ENCODE data around the gene ARHGAP24.
"Not testable (repeated sequence)": the region's sequence is repeated elsewhere in the genome, so short reads cannot be mapped to it uniquely, and the experiment has no call there.

ARHGAP24 gene

DNA sequence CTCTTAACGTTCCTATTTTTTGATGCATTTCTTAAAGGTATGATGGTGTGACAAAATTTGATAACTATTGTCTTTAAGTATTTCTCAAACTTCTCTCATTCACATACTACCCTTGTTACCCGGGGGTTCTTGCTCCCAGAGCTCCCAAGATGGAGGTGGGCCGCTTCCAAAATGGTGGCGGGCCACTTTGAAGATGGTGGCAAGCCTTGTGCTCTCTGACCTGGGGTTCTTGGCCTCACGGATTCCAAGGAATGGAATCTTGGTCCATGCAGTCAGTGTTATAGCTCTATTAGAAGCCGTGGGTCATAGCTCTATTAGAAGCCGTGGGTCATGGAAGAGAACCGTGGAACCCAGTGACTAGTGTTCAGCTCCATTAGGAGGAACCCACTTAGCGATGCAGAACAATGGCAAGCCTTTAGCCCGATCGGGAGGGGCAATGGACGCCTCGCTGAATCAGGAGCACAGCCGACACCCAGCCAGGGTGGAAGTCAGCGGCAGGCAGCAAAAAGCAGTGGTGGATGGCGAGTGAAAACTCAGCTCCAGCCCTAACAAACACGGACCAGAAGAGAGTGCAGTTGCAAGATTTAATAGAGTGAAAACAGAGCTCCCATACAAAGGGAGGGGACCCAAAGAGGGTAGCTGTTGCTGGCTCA is 481.5 kb downstream of the ARHGAP24 start:
- DNase-seq (ENCODE audit: low read depth in 2 of 2): no peak

DNA sequence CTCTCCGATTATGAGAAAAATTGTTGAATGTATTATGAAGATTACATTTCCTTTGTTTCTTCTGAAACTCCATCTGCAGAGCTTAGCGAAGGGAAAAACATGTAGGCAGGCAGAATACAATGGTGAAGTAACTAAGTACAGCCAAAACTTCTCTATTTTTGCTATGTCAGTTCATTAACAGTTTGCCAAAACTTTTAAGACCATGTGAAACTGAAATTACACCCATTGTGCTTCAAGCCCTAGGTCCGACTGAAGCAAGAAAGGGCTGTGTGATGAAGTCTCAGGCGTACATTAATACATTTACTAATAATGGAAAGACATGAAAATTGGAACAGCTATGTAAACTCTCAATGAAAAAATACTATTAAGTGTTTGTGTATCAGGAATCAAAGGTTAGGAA is 486.9 kb downstream of the ARHGAP24 start:
- no peak for DNase-seq (ENCODE audit: low read depth in 2 of 2)

DNA sequence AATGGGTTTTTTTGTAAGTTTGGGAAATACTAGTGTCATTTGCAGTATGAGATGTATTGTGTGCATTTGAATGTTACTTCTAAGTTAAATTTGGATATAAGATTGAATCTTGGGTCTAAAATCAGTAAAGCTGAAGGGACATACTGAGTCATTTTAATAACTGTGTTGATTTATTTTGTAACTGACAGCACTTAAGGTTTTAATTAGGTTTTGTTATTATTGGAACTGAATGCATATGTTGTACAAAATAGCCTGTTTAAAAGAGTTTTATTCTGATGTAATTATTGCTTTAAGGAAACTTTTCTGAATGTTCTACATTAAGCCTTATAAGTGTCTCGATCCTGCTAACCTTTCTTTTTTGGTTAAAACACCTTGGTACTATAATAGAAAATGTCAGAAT is 488.3 kb downstream of the ARHGAP24 start:
- no peak for DNase-seq (ENCODE audit: low read depth in 2 of 2)

DNA sequence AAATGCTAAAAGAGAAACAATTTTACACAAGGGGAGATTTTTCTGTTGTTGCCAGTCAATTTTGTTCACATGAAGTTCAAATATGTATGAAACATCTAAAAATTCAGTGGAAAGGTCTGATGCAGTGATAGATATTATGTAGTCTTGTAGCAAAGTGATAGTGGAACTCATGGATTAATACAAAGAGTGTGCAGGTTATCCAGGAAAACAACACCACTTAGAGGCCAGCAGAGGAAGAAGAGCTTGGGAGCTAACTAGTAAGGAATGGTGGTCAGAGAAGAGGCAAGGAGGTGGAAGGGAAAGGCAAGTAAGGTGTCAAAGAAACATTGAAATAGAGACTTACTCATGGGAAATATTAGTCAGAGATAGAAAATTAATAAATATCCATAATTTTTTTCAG is 489.3 kb downstream of the ARHGAP24 start:
- DNase-seq (ENCODE audit: low read depth in 2 of 2): no peak

DNA sequence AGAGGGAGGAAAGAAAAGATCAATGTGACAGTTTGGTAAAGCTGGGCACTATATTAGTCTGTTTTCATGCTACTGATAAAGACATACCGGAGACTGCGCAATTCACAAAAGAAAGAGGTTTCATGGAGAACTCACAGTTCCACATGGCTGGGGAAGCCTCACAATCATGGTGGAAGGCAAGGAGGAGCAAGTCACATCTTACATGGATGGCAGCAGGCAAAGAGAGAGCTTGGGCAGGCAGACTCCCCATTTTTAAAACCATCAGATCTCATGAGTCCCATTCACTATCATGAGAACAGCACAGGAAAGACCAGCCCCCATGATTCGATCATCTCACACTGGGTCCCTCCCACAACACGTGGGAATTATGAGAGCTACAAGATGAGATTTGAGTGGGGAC is 490.1 kb downstream of the ARHGAP24 start:
- not testable (repeated sequence) for DNase-seq (ENCODE audit: low read depth in 2 of 2)

DNA sequence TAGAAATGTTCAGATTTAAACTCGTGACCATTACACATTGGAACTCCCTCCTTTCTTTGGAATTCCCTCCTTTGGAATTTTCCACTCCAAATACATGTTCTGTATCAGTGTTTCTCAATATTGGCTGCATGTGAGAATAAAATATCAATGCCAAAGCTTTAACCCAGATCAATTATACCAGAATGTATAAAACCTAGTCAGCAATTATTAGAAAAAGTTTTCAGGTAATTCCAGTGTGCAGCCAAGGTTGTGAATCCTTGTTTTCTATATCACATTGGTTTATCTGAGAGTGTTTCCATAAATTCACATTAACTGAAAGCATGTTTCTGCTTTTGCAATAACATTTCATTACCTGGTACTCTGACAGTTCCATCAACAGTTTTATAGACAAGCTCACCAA is 490.6 kb downstream of the ARHGAP24 start:
- DNase-seq (ENCODE audit: low read depth in 2 of 2): no peak

DNA sequence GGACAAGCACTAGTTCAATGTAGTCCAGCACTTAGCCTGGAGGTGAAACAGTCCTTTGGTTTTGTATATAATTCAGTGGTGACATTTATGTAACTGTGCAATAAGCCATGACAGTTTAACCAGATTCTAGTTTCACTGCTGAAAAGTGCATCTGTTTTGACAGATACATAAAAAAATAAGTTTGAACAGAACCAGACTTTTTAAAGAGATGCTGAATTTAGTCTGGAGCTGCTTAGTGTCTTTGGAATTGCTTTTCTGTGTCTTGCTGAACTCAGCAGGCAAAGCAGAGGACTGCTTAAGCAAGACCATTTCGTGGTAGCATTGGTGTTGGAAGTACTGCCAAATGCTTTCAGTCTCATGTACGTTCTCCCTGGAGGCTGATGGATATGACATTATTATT is 491.4 kb downstream of the ARHGAP24 start:
- no peak for DNase-seq (ENCODE audit: low read depth in 2 of 2)

DNA sequence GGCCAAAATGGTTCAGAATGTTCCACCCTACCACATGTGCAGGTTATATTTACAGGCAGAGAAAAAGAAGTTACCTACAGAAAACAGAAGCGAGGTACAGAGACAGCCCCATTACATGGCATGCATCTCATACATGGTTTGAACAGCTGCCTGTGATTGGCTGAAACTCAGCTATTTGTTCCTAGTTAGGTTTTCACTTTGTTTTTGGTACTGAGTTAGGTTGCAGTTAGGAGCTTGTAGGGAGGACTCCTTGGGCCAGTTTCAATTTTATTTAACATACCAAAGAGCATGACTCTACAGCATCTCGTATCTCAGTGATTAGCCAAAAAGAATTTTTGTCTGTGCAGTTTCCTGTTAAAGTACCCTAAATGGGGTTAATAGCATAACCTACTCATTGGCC is 492.9 kb downstream of the ARHGAP24 start:
- no peak for DNase-seq (ENCODE audit: low read depth in 2 of 2)

DNA sequence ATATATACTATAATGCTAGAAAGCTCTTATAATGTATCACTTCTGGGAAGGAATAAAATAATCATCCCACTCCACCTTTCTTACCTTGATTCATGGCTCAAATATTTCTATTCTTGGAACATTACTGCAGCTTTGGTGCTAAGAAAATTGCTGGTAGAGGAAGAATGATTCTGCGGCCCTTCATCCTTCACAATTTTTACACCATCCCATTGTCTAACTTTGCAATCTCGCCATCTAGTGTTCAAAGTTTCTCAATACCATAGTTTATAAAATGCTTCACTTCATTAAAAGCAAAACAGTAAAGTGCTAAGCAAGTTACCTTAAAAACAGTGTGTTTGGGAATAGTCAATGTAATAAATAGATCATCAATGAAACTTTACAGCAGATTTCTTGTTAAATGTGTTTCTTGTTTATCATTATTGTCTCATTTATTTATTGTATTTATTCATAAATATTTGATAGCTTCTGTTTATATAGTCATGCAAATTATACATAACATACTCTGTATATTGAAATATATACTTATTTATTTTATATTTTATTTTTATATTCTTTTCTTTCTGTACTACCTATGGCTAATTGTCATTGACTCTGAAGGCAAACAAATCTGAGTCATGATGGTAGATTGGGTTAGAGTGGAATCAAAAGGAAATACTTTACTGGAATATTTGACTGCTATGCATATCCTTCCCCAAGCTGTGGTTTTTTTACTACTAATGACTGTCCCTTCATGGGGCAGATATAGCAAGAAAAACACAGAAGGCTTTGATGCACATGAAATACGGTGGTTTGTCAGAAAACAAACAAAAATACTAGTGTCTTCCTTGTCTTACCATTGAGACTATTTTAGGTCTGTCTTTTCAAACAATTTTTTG is 494.2 kb downstream of the ARHGAP24 start:
- DNase-seq (ENCODE audit: low read depth in 2 of 2): no peak

DNA sequence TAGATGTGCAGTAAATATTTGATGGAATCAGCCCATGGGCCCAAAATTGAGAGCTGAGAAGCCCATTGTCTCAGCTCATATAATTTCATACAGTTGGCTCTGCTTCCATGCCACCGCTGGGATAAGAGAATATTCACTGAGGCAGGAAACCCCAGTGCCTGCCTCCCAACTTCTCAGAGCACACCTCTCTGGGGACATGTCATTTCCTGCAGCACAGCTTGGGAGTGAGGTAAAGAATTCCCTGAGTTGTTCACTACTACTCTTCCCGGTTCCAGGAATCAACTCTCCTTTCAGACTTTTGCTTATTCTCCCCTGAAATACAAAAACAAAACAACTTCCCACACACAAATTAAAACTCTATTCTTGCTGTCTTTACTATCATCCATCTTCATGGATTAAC is 495.6 kb downstream of the ARHGAP24 start:
- DNase-seq (ENCODE audit: low read depth in 2 of 2): no peak

DNA sequence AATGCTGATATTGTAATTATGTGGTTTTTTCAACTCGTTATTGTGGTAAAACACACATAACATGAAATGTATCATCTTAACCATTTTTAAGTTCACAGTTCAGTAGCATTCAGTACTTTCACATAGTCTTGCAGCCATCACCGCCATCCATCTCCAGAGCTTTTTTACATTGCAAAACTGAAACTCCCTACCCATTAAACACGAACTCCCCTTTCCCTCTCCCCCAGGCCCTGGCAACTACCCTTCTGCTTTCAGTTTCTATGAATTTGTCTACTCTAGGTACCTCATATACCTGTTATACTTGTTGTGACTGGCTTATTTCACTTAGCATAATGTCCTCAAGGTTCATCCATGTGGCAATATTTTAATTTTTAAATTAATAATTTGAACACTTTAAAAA is 504.3 kb downstream of the ARHGAP24 start:
- DNase-seq (ENCODE audit: low read depth in 2 of 2): no peak

DNA sequence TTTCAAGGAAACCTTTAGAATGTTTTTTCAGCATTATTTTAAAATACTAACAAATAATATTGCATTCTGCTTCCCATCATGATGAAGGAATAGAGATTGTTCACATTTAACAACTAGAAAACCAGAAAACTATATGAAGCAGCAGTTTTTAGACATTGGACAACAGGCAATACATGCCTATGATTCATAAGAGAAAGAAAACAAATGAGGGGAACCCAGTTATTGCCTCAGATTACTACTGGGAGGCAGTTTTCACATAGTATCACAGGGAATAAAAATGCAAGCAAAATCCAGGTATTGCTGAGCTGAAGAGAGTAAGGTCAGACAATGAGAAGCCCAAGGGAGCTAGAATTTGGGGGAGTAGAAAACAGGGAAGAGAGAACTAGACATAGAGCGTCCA is 511.3 kb downstream of the ARHGAP24 start:
- no peak for DNase-seq (ENCODE audit: low read depth in 2 of 2)

DNA sequence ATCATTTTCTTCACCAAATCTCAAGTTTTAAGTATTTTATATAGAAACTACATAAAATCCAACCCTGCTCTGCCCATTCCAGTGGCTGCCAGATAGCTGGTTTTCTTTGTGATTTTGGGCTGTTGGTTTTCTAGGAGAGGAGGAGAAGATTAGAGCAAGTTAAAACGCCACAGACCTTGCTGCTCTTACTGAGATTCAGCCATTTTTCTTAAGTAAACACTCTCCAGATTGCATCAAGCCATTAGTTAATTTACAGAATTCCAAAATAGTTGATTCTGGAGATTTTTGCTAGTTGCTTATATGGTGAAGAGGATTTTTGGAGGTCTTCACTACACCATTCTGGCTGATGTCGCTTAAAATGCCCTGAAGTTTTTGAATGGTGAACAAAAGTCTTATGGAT is 518.7 kb downstream of the ARHGAP24 start:
- DNase-seq (ENCODE audit: low read depth in 2 of 2): no peak

DNA sequence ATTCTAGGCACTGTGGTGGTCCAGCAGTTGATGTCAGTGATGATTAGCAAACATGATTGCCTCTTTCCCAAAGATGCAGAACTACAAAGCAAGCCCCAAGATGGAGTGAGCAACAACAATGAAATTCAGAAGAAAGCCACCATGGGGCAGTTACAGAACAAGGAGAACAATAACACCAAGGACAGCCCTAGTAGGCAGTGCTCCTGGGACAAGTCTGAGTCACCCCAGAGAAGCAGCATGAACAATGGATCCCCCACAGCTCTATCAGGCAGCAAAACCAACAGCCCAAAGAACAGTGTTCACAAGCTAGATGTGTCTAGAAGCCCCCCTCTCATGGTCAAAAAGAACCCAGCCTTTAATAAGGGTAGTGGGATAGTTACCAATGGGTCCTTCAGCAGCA is 519.6 kb downstream of the ARHGAP24 start:
- DNase-seq (ENCODE audit: low read depth in 2 of 2): no peak

DNA sequence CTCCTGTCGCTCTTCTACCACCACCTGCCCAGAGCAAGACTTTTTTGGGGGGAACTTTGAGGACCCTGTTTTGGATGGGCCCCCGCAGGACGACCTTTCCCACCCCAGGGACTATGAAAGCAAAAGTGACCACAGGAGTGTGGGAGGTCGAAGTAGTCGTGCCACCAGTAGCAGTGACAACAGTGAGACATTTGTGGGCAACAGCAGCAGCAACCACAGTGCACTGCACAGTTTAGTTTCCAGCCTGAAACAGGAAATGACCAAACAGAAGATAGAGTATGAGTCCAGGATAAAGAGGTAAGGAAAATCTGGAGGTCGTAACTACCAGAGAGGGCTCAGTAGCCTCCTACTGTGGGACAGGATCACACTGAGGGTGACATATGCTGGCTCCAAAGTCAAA is 520.4 kb downstream of the ARHGAP24 start:
- DNase-seq (ENCODE audit: low read depth in 2 of 2): no peak

DNA sequence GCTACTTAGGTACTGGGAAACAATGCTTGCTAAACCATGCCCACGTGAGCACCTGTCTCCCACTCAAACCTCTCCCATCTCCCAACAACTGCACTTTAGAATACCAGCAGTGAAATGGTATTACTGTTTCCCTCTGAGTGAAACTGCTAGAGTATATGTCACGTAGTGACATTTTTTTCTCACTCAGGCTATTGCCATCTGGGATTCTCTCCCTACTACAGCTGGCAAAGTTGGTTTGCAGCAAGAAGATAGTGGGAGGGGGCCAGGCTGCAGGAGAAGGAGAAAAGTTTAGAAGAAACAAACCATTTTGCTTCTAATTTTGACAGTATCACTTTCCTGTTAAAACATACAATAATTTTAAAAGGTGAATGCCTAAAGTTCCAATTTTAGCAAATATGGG is 526.6 kb downstream of the ARHGAP24 start:
- DNase-seq (ENCODE audit: low read depth in 2 of 2): no peak

DNA sequence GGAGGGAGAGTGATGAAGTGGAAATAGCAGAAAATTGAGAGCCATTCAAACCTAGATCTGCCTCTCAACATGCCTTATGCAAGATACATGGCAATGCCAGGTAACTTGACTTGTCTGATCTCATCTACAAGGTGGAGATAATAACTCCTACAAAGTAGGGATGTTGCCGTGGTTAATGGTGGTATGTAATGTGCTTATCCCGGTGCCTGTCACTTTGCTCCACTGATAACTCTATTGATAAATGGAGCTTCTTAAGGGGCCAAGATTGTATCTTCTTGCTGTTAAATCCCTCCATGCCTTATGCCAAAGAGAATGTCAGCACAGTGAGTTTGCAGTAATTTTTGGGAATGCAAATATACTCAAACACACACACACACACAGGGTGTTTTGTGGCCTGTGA is 529.1 kb downstream of the ARHGAP24 start:
- no peak for DNase-seq (ENCODE audit: low read depth in 2 of 2)

DNA sequence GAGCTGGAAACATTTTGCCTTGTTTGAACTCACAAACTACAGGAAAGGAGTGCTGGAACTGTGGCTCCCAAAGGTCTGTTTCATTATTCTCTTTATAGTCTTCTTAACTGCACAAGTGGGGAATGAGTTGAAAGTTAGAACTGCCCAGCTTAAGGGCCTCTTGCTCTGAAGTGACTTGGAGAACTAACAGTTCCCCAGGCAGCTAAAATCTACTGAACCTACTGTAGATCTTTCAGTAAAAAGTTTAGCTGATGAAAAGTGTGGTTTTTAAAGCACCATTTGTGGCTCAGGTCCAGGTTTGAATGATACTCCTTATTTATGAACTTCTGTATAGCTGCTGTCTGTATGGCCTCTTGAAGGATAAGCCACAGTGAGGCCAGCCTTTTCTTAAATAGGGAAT is 531.1 kb downstream of the ARHGAP24 start:
- no peak for DNase-seq (ENCODE audit: low read depth in 2 of 2)

DNA sequence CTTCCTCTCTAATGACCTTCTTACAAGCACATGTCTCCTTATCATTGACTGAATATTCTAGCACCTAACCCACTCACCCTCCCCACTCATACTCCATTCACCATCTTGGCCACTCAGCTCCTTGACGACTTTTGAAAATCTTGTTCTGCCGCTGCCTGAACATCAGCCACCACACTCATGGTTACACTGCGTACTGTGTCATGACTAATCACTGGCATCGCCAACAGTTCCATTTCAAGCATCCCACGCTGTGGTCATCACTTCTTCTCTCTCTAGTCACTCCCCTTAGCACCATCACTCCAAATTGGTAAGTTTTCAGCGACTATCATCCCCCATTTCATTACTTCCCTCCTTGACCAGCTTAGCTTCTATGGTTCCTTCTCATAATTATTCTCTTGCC is 532.1 kb downstream of the ARHGAP24 start:
- no peak for DNase-seq (ENCODE audit: low read depth in 2 of 2)

DNA sequence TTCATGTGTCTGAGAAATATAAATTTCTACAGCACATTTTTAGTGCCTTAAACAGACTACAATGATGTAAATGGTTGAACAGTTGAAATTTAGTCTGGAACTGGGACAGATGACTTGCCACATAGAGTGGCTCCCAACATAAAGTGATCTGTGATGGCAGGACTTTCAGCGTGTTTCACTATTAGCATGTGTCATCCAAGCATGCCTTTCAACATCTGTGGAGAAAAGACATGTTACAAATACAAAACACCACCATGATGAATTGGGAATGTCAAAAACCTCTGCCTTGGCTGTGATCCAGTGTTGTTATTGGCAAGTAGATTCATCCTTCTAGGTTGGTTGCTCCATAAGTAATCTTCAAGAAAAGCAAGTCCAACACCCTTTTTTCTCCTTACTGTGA is 536.2 kb downstream of the ARHGAP24 start:
- no peak for DNase-seq (ENCODE audit: low read depth in 2 of 2)

DNA sequence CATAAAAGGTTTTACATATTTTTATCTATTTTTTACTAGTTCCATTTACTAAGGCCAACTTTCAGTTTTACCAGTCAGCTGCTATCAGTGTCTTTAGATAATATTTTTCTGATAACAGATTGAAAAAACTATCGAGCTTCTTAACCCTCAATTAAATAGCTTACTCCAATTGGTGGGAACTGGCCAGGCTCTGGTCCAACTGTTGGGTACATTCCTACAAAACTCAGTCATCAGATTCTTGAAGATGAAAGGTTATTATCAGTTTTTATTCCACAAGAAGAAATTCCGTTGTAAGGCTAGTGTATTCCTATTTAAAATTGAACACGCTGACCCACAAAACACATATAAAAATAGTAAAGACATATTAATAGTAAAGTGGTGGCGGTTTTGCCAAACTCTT is 538.7 kb downstream of the ARHGAP24 start:
- no peak for DNase-seq (ENCODE audit: low read depth in 2 of 2)

DNA sequence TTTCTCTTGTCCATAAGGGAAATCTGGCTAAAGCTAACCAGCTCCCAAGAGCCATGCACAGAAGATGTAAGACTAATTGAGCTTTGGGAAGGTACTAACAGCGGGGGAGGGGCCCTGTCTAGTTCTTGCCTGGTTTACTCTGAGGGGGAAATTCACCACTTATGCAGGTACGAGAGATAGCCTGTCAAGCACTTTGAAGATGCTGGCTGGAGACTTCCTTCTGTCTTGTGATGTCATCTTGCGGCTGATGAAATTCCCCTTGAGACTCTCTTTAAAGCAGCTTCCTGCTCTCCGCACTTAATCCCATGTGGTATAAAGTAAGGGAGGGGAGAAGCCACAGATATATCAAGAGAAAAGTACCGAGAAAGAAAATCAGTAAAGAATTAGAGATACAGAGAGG is 539.6 kb downstream of the ARHGAP24 start:
- DNase-seq (ENCODE audit: low read depth in 2 of 2): no peak
